GM21360 (cell line): ENCODE data around the gene ANKLE2.

Experiments
- ATAC-seq: cut with Tn5 transposase; IDR thresholded peaks from one replicate; pipeline ENCODE4 v1.9.1; 2021; ENCODE audit warnings: mild to moderate bottlenecking, moderate library complexity; ENCODE audit not compliant: unreplicated experiment

ANKLE2 gene

GRCh38 chr12:132747896-132748295 is 13.7 kb downstream of the ANKLE2 start:
- ATAC-seq, result no peak

GRCh38 chr12:132747395-132747794 is 14.2 kb downstream of the ANKLE2 start:
- no peak for ATAC-seq

GRCh38 chr12:132746613-132747012 is 15.0 kb downstream of the ANKLE2 start:
- ATAC-seq, result no peak

GRCh38 chr12:132743831-132744230 is 17.8 kb downstream of the ANKLE2 start:
- no peak for ATAC-seq

- ATAC-seq, result no peak
Observed at GRCh38 chr12:132741620-132742019, 20.0 kb downstream of the ANKLE2 start.

GRCh38 chr12:132740652-132741051 is 21.0 kb downstream of the ANKLE2 start:
- no peak for ATAC-seq

- no peak for ATAC-seq
Observed at GRCh38 chr12:132740313-132740646, 21.4 kb downstream of the ANKLE2 start.

GRCh38 chr12:132739600-132740312 is 21.9 kb downstream of the ANKLE2 start:
- no peak for ATAC-seq

- ATAC-seq, result no peak
Observed at GRCh38 chr12:132736913-132737312, 24.7 kb downstream of the ANKLE2 start.

GRCh38 chr12:132736378-132736777 is 25.3 kb downstream of the ANKLE2 start:
- no peak for ATAC-seq

GRCh38 chr12:132735496-132735895 is 26.1 kb downstream of the ANKLE2 start:
- no peak for ATAC-seq

- no peak for ATAC-seq
Observed at GRCh38 chr12:132734206-132734605, 27.4 kb downstream of the ANKLE2 start.

- ATAC-seq, result no peak
Observed at GRCh38 chr12:132731574-132731973, 30.1 kb downstream of the ANKLE2 start.

- ATAC-seq, result no peak
Observed at GRCh38 chr12:132730353-132730752, 31.3 kb downstream of the ANKLE2 start.

GRCh38 chr12:132729541-132730320 is 31.9 kb downstream of the ANKLE2 start:
- no peak for ATAC-seq

GRCh38 chr12:132728502-132728901 is 33.1 kb downstream of the ANKLE2 start:
- no peak for ATAC-seq

GRCh38 chr12:132727091-132727794 is 34.4 kb downstream of the ANKLE2 start:
- no peak for ATAC-seq

GRCh38 chr12:132726386-132726785 is 35.2 kb downstream of the ANKLE2 start:
- ATAC-seq, result no peak

- no peak for ATAC-seq
Observed at GRCh38 chr12:132724506-132725241, 37.0 kb downstream of the ANKLE2 start.

- ATAC-seq, result no peak
Observed at GRCh38 chr12:132723764-132724140, 37.9 kb downstream of the ANKLE2 start.
